ENCODE results near the gene ERRFI1. TPM values are rescaled to one million over a fixed set of nuclear protein-coding genes. Genes with fewer than 3 reads are reported as not detected.

The ERRFI1 gene, protein sequence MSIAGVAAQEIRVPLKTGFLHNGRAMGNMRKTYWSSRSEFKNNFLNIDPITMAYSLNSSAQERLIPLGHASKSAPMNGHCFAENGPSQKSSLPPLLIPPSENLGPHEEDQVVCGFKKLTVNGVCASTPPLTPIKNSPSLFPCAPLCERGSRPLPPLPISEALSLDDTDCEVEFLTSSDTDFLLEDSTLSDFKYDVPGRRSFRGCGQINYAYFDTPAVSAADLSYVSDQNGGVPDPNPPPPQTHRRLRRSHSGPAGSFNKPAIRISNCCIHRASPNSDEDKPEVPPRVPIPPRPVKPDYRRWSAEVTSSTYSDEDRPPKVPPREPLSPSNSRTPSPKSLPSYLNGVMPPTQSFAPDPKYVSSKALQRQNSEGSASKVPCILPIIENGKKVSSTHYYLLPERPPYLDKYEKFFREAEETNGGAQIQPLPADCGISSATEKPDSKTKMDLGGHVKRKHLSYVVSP
- 533 and 653 TPM in 2 replicates for total RNA-seq

DNA sequence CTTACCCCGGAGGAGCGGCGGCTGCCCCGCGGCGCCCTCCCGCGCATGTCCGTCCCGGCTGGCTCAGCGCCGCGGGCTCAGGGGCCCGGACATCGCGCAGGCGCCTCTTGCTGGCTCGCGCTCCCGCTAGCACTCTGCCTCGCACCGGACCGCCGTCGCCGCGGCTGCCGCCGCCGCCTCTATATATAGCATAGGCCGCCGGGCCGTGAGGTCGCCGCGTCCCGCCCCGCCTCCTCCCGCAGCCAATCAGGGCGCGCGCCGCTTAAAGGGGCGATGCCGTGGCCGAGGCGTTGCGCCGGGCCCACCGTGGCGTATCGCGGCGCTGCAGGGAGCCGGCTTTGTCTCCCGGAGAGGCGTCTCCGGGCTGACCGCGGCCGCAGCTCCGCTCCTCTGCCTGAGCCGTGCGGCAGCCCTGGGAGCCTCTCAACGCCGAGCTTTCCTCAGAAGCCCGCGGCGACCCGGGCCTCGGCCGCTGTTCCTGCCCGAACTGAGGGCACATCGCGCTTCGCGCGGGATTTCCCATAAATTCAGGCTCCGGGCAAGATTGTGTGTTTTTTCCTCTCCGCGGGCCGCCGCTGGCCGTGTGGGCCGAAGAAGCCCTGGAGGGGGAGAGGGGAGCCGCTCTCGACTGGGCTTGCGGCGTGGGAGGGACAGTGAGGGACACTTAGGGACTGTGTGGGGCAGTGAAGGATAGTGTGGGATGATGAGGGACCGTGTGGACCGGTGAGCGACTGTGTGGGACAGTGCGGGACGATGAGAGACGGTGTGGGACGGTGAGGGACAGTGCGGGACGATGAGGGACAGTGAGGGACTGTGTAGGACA, at the start of gene ERRFI1:
Gene ERRFI1, minus strand, starts transcription at position 157 of the 823 bp plus-strand sequence. CDS start 10,690 bp downstream, outside the sequence.

Other genes with a start within 250 kb of the ERRFI1 start
- 2.5 and 4.3 TPM in 2 replicates for gene PER3, start 242.0 kb downstream of the ERRFI1 start, total RNA-seq
- gene UTS2, start 173.2 kb downstream of the ERRFI1 start, total RNA-seq, result not detected in 2 replicates
- 0.53 and 1.7 TPM in 2 replicates for gene TNFRSF9, start 85.5 kb downstream of the ERRFI1 start, total RNA-seq
- gene PARK7, start 64.6 kb downstream of the ERRFI1 start, total RNA-seq, result 304 and 328 TPM in 2 replicates

All from myometrial cell (primary cell).